ENCODE data around the gene NSD2.

DNA sequence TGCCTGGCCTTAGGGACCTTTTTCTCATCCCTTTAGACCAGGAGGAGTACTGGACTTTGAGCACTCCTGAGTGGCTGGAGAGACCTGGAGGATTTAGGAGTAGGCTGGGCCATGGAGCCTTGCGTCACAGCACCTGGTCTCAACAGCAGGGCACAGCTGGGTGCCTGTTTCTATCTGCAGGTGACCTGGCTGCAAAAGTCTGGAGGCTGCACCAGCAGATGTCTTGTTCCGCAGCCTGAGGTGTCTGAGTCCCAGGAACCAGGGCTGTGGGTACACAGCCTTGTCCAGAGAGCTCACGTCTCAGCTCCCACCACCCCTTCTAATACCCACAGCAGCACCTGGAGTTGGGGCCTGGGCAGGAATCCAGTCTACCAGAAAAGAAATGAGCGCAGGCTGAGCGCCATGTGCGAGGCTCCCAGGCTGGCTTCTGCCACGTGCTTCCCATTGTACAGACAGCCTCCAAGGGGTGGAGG lies 5.0 kb upstream of the NSD2 start:
- TF ChIP-seq CTCF (IDR thresholded peaks at IDR 0.05) = no peak
- no peak for TF ChIP-seq ZFX (IDR thresholded peaks at IDR 0.05; ENCODE audit: borderline replicate concordance)
